ENCODE measurements around the gene C13orf42. TPM values are rescaled to one million over a fixed set of nuclear protein-coding genes. Genes with fewer than 3 reads are reported as not detected.

The C13orf42 gene
- total and polyA plus RNA-seq, 10 of the 15 experiments (the other 5 are each of a cell fraction or from before 2014, with no cell fraction given) = not detected

- Histone ChIP-seq H3K9me3 (replicated peaks; ENCODE audit: control insufficient read depth, insufficient read depth, low read length) (no peaks in the 10 kb centered on the region), H3K79me2 (ENCODE audit: control insufficient read depth, insufficient read depth, low read length) (no peaks in the 10 kb centered on the region), H3K4me3 (no peak overlapping the region), H3K4me2 (ENCODE audit: control insufficient read depth, insufficient read depth) (no peak overlapping the region), H2AFZ (ENCODE audit: control insufficient read depth, low read depth, low read length) (no peak overlapping the region), H3K4me1 (ENCODE audit: control insufficient read depth, insufficient read depth, low read length) (no peaks in the 10 kb centered on the region), H3K36me3 (ENCODE audit: control insufficient read depth in 2 of 2, insufficient read depth in 2 of 2, low read length in 1 of 2) (no peaks in the 10 kb centered on the region), H3K9ac (ENCODE audit: control insufficient read depth, insufficient read depth, low read length) (no peak overlapping the region), H3K27ac (ENCODE audit: control insufficient read depth, insufficient read depth) (no peak overlapping the region), H4K20me1 (ENCODE audit: control insufficient read depth, insufficient read depth) (no peaks in the 10 kb centered on the region), H3K27me3 (replicated peaks in 1 of 2; ENCODE audit: control insufficient read depth in 2 of 2, insufficient read depth in 2 of 2, low read length in 1 of 2) (peaks cover 0 to 1% of the 10 kb centered on the region in 2 experiments; a peak in 1 of 4 replicates)
- BruUV-seq (replicated peaks) = no TSS peak
- CTCF ChIA-PET = interaction anchor here (1.5 to 2.2 kb wide), 2 partner anchors 9 to 13 kb away, joined by 6 to 7 read pairs; no protein-coding TSS in a partner anchor
- in situ Hi-C loops (cut with MboI) (no loop called here), intact Hi-C loops (cut with micrococcal nuclease; ENCODE audit: unreplicated experiment) (no loop called here)
- DNase-seq (ENCODE audit: low read depth, low spot score) = no peak
- SMC1A ChIA-PET (ENCODE audit: uncharacterized antibody, unreplicated experiment) = interaction anchor here (1.3 to 1.5 kb wide), 2 partner anchors 14 kb away, joined by 3 to 5 read pairs; no protein-coding TSS in a partner anchor
- 38% methylated on average over 1 of the region's 1 CpG for WGBS (ENCODE audit: insufficient coverage, insufficient replicate concordance, low lambda C conversion rate, missing lambda C conversion rate)
- POLR2A ChIA-PET = no interaction called here
- RAD21 ChIA-PET (ENCODE audit: unreplicated experiment) = interaction anchor here (1.4 kb wide), 1 partner anchor 13 kb away, joined by 3 read pairs; no protein-coding TSS in a partner anchor
- FAIRE-seq = no peak
- TF ChIP-seq ZBED1 (IDR thresholded peaks at IDR 0.05; ENCODE audit: borderline replicate concordance) = no peak
- TF ChIP-seq SMC3 (IDR thresholded peaks at IDR 0.05; ENCODE audit: borderline replicate concordance, low read length) = no peak
- no peak for TF ChIP-seq RUNX3 (IDR thresholded peaks at IDR 0.05; ENCODE audit: low read length)
- TF ChIP-seq RB1 (IDR thresholded peaks at IDR 0.05; ENCODE audit: borderline replicate concordance) = no peak
- no peak for TF ChIP-seq POLR2AphosphoS2 (IDR thresholded peaks at IDR 0.05; ENCODE audit: low read depth, low read length)
- no peak for TF ChIP-seq RCOR1 (conservative IDR thresholded peaks at IDR 0.05; ENCODE audit: low read depth, low read length)
- no peak for TF ChIP-seq SMAD1 (IDR thresholded peaks at IDR 0.05; ENCODE audit: low read depth, partially characterized antibody)
- TF ChIP-seq, protein P1, sequence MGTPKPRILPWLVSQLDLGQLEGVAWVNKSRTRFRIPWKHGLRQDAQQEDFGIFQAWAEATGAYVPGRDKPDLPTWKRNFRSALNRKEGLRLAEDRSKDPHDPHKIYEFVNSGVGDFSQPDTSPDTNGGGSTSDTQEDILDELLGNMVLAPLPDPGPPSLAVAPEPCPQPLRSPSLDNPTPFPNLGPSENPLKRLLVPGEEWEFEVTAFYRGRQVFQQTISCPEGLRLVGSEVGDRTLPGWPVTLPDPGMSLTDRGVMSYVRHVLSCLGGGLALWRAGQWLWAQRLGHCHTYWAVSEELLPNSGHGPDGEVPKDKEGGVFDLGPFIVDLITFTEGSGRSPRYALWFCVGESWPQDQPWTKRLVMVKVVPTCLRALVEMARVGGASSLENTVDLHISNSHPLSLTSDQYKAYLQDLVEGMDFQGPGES (IDR thresholded peaks at IDR 0.05) = no peak
- TF ChIP-seq PKNOX1 (IDR thresholded peaks at IDR 0.05) = no peak
- TF ChIP-seq CREM (IDR thresholded peaks at IDR 0.05; ENCODE audit: low read depth) = no peak
- no peak for TF ChIP-seq MXI1 (IDR thresholded peaks at IDR 0.05; ENCODE audit: low read depth, low read length)
- no peak for TF ChIP-seq KLF5 (IDR thresholded peaks at IDR 0.05; ENCODE audit: partially characterized antibody)
- ATAC-seq = no peak
Observed at GRCh38 chr13:51111997-51112396, 923 bp upstream of the C13orf42 start.

Data from GM12878 (cell line).